B cell (primary cell): Measurements from ENCODE around the gene LRIG1. TPM values are rescaled to one million over a fixed set of nuclear protein-coding genes. Genes with fewer than 3 reads are reported as not detected.

Experiments used
- ATAC-seq: fragments of 200-7000 bp; cut with Tn5 transposase; one replicate; pipeline ENCODE4 v1.10.0; 2021; ENCODE audit warnings: low read depth, mild to moderate bottlenecking, moderate number of reproducible peaks, moderate library complexity
- CTCF ChIA-PET: fragments of 350-600 bp; sonication (Branson Sonifier 250); formaldehyde crosslinking; loops from one replicate; lab custom pipeline; 2021; ENCODE audit warnings: antibody characterized with exemption, inconsistent platforms; lab: Charles Lee
- POLR2A ChIA-PET: fragments of 350-600 bp; sonication (Branson Sonifier 250); formaldehyde crosslinking; loops from one replicate; lab custom pipeline; 2021; ENCODE audit warnings: antibody characterized with exemption; lab: Charles Lee
- DNase-seq: peaks from one replicate; pipeline ENCODE4 v3.0.0; 2013
- H2AFZ ChIP-seq: 2 replicates; pipeline ENCODE4 v1.6.1; 2012; ENCODE audit warnings: mild to moderate bottlenecking, low read depth, low read length; ENCODE audit not compliant: insufficient read depth, poor library complexity, severe bottlenecking
- H3K27ac ChIP-seq, 2 donors: 1 replicate in 1 of 2; 2 replicates in 1 of 2; pipeline ENCODE4 v1.5.1; 2012 to 2013; ENCODE audit warnings: low read length in 2 of 2, mild to moderate bottlenecking in 2 of 2, moderate library complexity in 1 of 2
- H3K27me3 ChIP-seq, 4 experiments: fragments of 200-600 bp in 1 of 4; sonication (generic) in 1 of 4; replicated peaks in 1 of 4; 1 replicate in 2 of 4; 2 replicates in 2 of 4; pipeline versions ENCODE4 v1.6.1 to v1.7.0; 2013 to 2016; ENCODE audit warnings: low read length in 3 of 4, mild to moderate bottlenecking in 2 of 4, mixed read lengths in 1 of 4, moderate library complexity in 1 of 4; ENCODE audit not compliant: insufficient read depth in 4 of 4, control insufficient read depth in 3 of 4; ENCODE audit errors: control extremely low read depth in 1 of 4
- H3K36me3 ChIP-seq, 2 experiments: replicated peaks in 1 of 2; 1 replicate in 1 of 2; 2 replicates in 1 of 2; pipeline versions ENCODE4 v1.6.1 to v1.7.1; 2013; ENCODE audit warnings: low read length in 1 of 2; ENCODE audit not compliant: insufficient read depth in 2 of 2, control insufficient read depth in 1 of 2; ENCODE audit errors: control extremely low read depth in 1 of 2, extremely low read depth in 1 of 2
- H3K4me1 ChIP-seq, 2 donors: fragments of 200-600 bp in 1 of 2; sonication (generic) in 1 of 2; 1 replicate in 1 of 2; 2 replicates in 1 of 2; pipeline versions ENCODE4 v1.5.1 to v1.6.1; 2013 to 2017; ENCODE audit warnings: low read length in 2 of 2; ENCODE audit not compliant: control insufficient read depth in 2 of 2, insufficient read depth in 2 of 2
- H3K4me2 ChIP-seq: replicated peaks from 2 replicates; pipeline ENCODE3; 2012; ENCODE audit warnings: mild to moderate bottlenecking, low read depth, low read length; ENCODE audit not compliant: poor library complexity, severe bottlenecking
- H3K4me3 ChIP-seq, 5 experiments: fragments of 200-600 bp in 1 of 5; sonication (generic) in 1 of 5; 1 replicate in 3 of 5; 2 replicates in 2 of 5; pipeline versions ENCODE4 v1.5.1 to v1.7.0; 2011 to 2016; ENCODE audit warnings: low read length in 4 of 5, mild to moderate bottlenecking in 4 of 5, low read depth in 2 of 5, control low read depth in 1 of 5, moderate library complexity in 1 of 5; ENCODE audit not compliant: insufficient read depth in 1 of 5; ENCODE audit errors: control extremely low read depth in 1 of 5, extremely low read depth in 1 of 5
- H3K79me2 ChIP-seq: fragments of 200-600 bp; sonication (generic); one replicate; pipeline ENCODE4 v1.6.0; 2016; ENCODE audit warnings: low read length; ENCODE audit not compliant: control insufficient read depth, insufficient read depth
- H3K9ac ChIP-seq: fragments of 200-600 bp; sonication (generic); 2 replicates; pipeline ENCODE4 v1.6.1; 2017; ENCODE audit warnings: mild to moderate bottlenecking, low read length, moderate library complexity
- H3K9me3 ChIP-seq, 3 donors: one replicate each; pipeline versions ENCODE4 v1.6.1 to v1.7.1; 2013; ENCODE audit warnings: low read length in 2 of 3; ENCODE audit not compliant: control insufficient read depth in 2 of 3, insufficient read depth in 1 of 3; ENCODE audit errors: control extremely low read depth in 1 of 3
- H4K20me1 ChIP-seq: 2 replicates; pipeline ENCODE4 v1.6.0; 2012; ENCODE audit warnings: mild to moderate bottlenecking, low read length; ENCODE audit not compliant: insufficient read depth, control insufficient read depth, poor library complexity, severe bottlenecking
- H3K27ac Mint-ChIP-seq: one replicate; pipeline ENCODE4 v1.8.0; 2021; ENCODE audit warnings: mixed read lengths
- H3K27me3 Mint-ChIP-seq: one replicate; pipeline ENCODE4 v1.8.0; 2021; ENCODE audit warnings: mixed read lengths
- H3K4me1 Mint-ChIP-seq: one replicate; pipeline ENCODE4 v1.8.0; 2021; ENCODE audit warnings: mixed read lengths
- H3K4me3 Mint-ChIP-seq: one replicate; pipeline ENCODE4 v1.8.0; 2021; ENCODE audit warnings: mixed read lengths
- H3K9me3 Mint-ChIP-seq: one replicate; pipeline ENCODE4 v1.8.0; 2022; ENCODE audit warnings: mixed read lengths; ENCODE audit not compliant: insufficient read depth
- CTCF ChIP-seq: fragments of 200-600 bp; IDR thresholded peaks from one replicate; pipeline ENCODE4 v1.8.0; 2022; ENCODE audit warnings: antibody characterized with exemption, mild to moderate bottlenecking
- EZH2 ChIP-seq: IDR thresholded peaks from 2 replicates; pipeline ENCODE4 v1.6.1; 2012; ENCODE audit warnings: borderline replicate concordance, low read depth, mild to moderate bottlenecking, moderate library complexity, low read length; ENCODE audit not compliant: insufficient read depth, poor library complexity, severe bottlenecking
- WGBS: methylation state at CpG from one replicate; pipeline ENCODE4 v1.1.5; 2013; ENCODE audit warnings: missing lambda C conversion rate; ENCODE audit not compliant: insufficient coverage; 5-methylcytosine and 5-hydroxymethylcytosine counted together
- intact Hi-C: fragments of 100-400 bp; cut with micrococcal nuclease; formaldehyde crosslinking; loops from one replicate; pipeline ENCODE4 v1.10.0; 2022
- polyA plus RNA-seq: library from polyadenylated mRNA; depleted of rRNA; stranded (reverse); fragments of >200 nt; gene quantifications from 2 replicates; pipeline ENCODE4 v1.2.3, GENCODE V29; 2012
- total RNA-seq, 2 donors: library from RNA; stranded (reverse); fragments of 120-200 nt in 1 of 2; gene quantifications; 1 replicate in 1 of 2; 2 replicates in 1 of 2; pipeline versions ENCODE4 v1.2.3 to v1.2.4, GENCODE V29; 2013 to 2022

LRIG1 gene
- total and polyA plus RNA-seq, 2 donors (not counting 1 experiment from before 2014, with no cell fraction given), result 9.2 to 12.4 TPM

GRCh38 chr3:66418475-66418931 is 82.3 kb downstream of the LRIG1 start:
- H3K4me3 Mint-ChIP-seq, result no peak overlapping the region
- H3K27ac Mint-ChIP-seq, result no peak overlapping the region
- peaks cover 0 to 19% (median 8%) of the 10 kb centered on the region in 3 donors for H3K9me3 ChIP-seq
- intact Hi-C loops, result no loop called here
- CTCF ChIA-PET, result interaction anchor here (0.9 to 1.6 kb wide), 2 partner anchors 10 to 15 kb away, joined by 3 to 4 read pairs; no protein-coding TSS in a partner anchor
- TF ChIP-seq CTCF (no peak), EZH2 (no peak)
- no peak overlapping the region for H3K4me2 ChIP-seq
- H3K9ac ChIP-seq, result no peak overlapping the region
- H2AFZ ChIP-seq, result no peak overlapping the region
- no peaks in the 10 kb centered on the region for H3K4me1 Mint-ChIP-seq
- no peaks in the 10 kb centered on the region for H4K20me1 ChIP-seq
- DNase-seq, result no peak
- no peak overlapping the region for H3K4me3 ChIP-seq
- H3K36me3 ChIP-seq, result peaks cover 0 to 2% of the 10 kb centered on the region in 2 experiments
- WGBS, result 97% methylated on average over 10 of the region's 12 CpGs
- no peaks in the 10 kb centered on the region for H3K79me2 ChIP-seq
- no peaks in the 10 kb centered on the region for H3K4me1 ChIP-seq
- no peak for ATAC-seq
- no peaks in the 10 kb centered on the region for H3K27me3 ChIP-seq
- POLR2A ChIA-PET, result no interaction called here
- no peaks in the 10 kb centered on the region for H3K27me3 Mint-ChIP-seq
- H3K9me3 Mint-ChIP-seq, result peaks cover 11% of the 10 kb centered on the region
- H3K27ac ChIP-seq, result no peak overlapping the region

DNA sequence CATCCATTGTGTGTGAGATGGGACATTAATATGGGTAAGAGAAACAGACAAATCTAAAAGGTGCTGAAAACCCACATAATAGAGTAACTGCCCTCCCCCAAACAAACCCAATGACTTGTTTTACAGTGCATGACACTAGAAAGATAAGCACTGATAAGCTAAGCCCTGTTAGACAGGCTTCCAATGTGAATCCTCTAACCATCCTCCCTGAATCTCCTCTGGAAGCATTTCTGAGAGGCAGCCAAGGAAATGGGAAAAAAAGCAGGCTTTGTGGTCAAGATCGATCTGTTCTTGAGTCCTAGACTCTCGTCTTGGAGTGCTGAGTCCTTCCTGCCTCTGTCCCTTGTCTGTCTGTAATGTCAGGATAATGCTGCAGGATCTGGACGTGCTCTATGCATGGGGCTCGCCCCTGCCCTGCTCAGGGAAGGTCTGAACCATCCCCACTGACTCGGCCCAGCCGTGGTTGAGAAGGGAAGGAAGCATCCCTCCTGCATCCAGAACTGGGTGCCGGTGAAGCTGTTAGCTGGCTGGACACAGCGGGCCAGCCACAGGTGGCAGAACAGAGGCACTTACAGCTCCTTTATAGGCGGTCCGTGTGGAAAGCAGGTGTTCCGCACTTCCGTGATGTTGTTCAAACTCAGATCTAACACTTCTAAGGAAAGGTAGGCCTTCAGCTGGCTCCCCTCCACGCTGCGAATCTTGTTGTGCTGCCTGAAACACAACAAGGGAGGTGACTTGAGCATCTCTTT is 84.1 kb downstream of the LRIG1 start:
- no peaks in the 10 kb centered on the region for H3K27me3 ChIP-seq
- intact Hi-C loops, result no loop called here
- ATAC-seq (no peak), DNase-seq (no peak)
- Mint-ChIP-seq H3K4me1 (no peaks in the 10 kb centered on the region), H3K27ac (no peak overlapping the region), H3K27me3 (no peaks in the 10 kb centered on the region), H3K4me3 (no peak overlapping the region), H3K9me3 (peaks cover 10% of the 10 kb centered on the region)
- H3K36me3 ChIP-seq, result peaks cover 0 to 2% of the 10 kb centered on the region in 2 experiments
- H3K27ac ChIP-seq, result no peak overlapping the region
- peaks cover 0 to 11% (median 6%) of the 10 kb centered on the region in 3 donors for H3K9me3 ChIP-seq
- no peaks in the 10 kb centered on the region for H3K4me1 ChIP-seq
- no peak overlapping the region for H3K4me3 ChIP-seq
- ChIA-PET CTCF (no interaction called here), POLR2A (no interaction called here)
- H4K20me1 ChIP-seq, result no peaks in the 10 kb centered on the region
- 98% methylated on average over 14 of the region's 14 CpGs for WGBS
- TF ChIP-seq CTCF (no peak), EZH2 (no peak)
- H2AFZ ChIP-seq, result no peak overlapping the region
- H3K9ac ChIP-seq, result no peak overlapping the region
- no peak overlapping the region for H3K4me2 ChIP-seq
- no peaks in the 10 kb centered on the region for H3K79me2 ChIP-seq
